ENCODE results near the gene KANK3. TPM values are rescaled to one million over a fixed set of nuclear protein-coding genes. Genes with fewer than 3 reads are reported as not detected.

The KANK3 gene
- total and polyA plus RNA-seq, 9 of the 15 experiments (the other 6 are each of a cell fraction or from before 2014, with no cell fraction given) = 0.03 to 0.40 (median 0.08) TPM; not detected in 6

GRCh38 chr19:8371011-8371804 is 28.1 kb upstream of the KANK3 start (continued):
- TF ChIP-seq ZNF449 (CRISPR knock-in tag; IDR thresholded peaks at IDR 0.05) (no peak), TCF3 (CRISPR knock-in tag; IDR thresholded peaks at IDR 0.05) (peak; percentile 69), ATF4 (CRISPR knock-in tag; IDR thresholded peaks at IDR 0.05) (0 out of 2 replicates have a peak, but pooled peaks have one; percentile 11)

GRCh38 chr19:8370176-8371010 is 27.3 kb upstream of the KANK3 start:
- H2AFZ ChIP-seq (ENCODE audit: low read depth, low read length) = peak overlapping the region; percentile 74
- TF ChIP-seq ZNF121 (CRISPR knock-in tag; conservative IDR thresholded peaks at IDR 0.05) (peak; percentile 38; the same call in 1 of the 2 replicates), HDAC6 (IDR thresholded peaks at IDR 0.05; ENCODE audit: low read depth, low read length) (no peak), SRF (CRISPR knock-in tag; IDR thresholded peaks at IDR 0.05) (no peak), SIRT6 (IDR thresholded peaks at IDR 0.05; ENCODE audit: low read depth, low read length) (no peak), ZNF75A (CRISPR knock-in tag; IDR thresholded peaks at IDR 0.05) (no peak), TBP (optimal IDR thresholded peaks at IDR 0.05; ENCODE audit: low read depth, low read length) (no peak)
- ChIA-PET POLR2A (interaction anchor here (0.9 to 1.9 kb wide), 4 partner anchors 9 to 82 kb away, joined by 3 to 7 read pairs (median 4); no protein-coding TSS in a partner anchor), CTCF (ENCODE audit: low intra/inter-chr PET ratio) (interaction anchor here (0.5 kb wide), 1 partner anchor 17 kb away, joined by 3 read pairs; no protein-coding TSS in a partner anchor)
- BruUV-seq (replicated peaks) = no TSS peak
- peaks cover 0 to 7% of the 10 kb centered on the region in 2 experiments; a peak in 1 of 5 replicates for H3K27me3 ChIP-seq (ENCODE audit: control insufficient read depth in 2 of 2, insufficient read depth in 2 of 2, low read length in 2 of 2)
- no peak overlapping the region for H3K4me3 ChIP-seq
- DNase-seq (ENCODE audit: extremely low read depth in 1 of 4, low spot score in 3 of 4) = peak in 1 of 4 experiments; percentile 18
- H3K79me2 ChIP-seq (ENCODE audit: control insufficient read depth, insufficient read depth, low read length) = no peaks in the 10 kb centered on the region
- peak overlapping the region; percentile 32 to 89; a peak in 2 of 4 replicates for H3K9ac ChIP-seq (ENCODE audit: insufficient read depth in 1 of 2, low read depth in 2 of 2, low read length in 2 of 2)
- in situ Hi-C loops (cut with MboI) (no loop called here), intact Hi-C loops (cut with micrococcal nuclease) (no loop called here)
- no peak for ATAC-seq
- H3K36me3 ChIP-seq (ENCODE audit: control insufficient read depth, insufficient read depth, low read length) = no peaks in the 10 kb centered on the region
- no peaks in the 10 kb centered on the region for H3K9me1 ChIP-seq (ENCODE audit: control insufficient read depth, insufficient read depth, low read length)
- 70% methylated on average over 18 of the region's 19 CpGs for WGBS (ENCODE audit: insufficient coverage, low coverage, missing lambda C conversion rate)
- H3K4me1 ChIP-seq (replicated peaks in 1 of 2; ENCODE audit: control insufficient read depth in 2 of 2, insufficient read depth in 2 of 2, low read length in 2 of 2) = peaks cover 22 to 47% of the 10 kb centered on the region in 2 experiments
- FAIRE-seq = no peak
- no peaks in the 10 kb centered on the region; the same call in 1 of the 2 replicates for H3K9me3 ChIP-seq (replicated peaks; ENCODE audit: control insufficient read depth, insufficient read depth, low read depth, low read length)
- no peak overlapping the region for H3K27ac ChIP-seq (ENCODE audit: extremely low read depth, low read depth, low read length)
- H3K4me2 ChIP-seq (ENCODE audit: insufficient read depth, low read length) = peak overlapping the region; percentile 64
- no peaks in the 10 kb centered on the region for H4K20me1 ChIP-seq (replicated peaks; ENCODE audit: control insufficient read depth, insufficient read depth, low read length)

Data from K562 (cell line).